Body of pancreas (tissue), 4 donors: ENCODE results near the gene SENP8.

Source experiments
- POLR2A ChIP-seq, 3 donors: fragments of 450-650 bp; IDR thresholded peaks; one replicate each; pipeline ENCODE4 v1.6.1; 2016; ENCODE audit warnings: antibody characterized with exemption in 3 of 3, mild to moderate bottlenecking in 2 of 3
- TF ChIP-seq, protein P1 (sequence below), 7 experiments: fragments of 450-650 bp in 4 of 7; fragments of 200-600 bp in 3 of 7; sonication (generic) in 3 of 7; IDR thresholded peaks; one replicate each; pipeline ENCODE4 v1.5.1; 2016 to 2019; ENCODE audit warnings: antibody characterized with exemption in 7 of 7

DNA sequence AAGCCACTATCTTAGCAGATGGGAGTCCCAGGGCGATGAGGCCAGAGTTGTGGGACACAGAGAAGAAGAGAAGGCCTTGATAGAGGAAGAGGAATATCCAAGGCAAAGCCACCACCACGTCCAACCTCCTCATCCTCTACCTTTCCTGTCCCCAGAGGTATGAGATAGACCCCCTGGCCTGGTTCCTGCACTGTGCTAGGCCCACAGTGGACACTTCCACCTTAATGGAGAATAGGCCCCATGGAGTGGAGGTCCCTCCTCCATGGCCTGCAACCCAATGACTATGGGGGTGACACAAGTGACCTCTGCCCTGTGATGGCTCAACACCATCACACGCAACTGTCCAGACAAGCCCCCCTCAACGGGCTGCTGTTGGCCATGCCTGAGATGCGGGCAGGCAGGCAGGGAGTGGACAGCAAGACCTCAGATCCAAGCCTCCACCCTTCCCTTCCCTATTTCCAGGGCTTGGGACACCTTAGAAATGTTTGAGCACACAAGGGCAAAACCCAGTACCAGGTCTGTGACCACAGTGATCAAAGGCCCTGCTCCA is 42.6 kb downstream of the SENP8 start:
- TF ChIP-seq, protein P1, sequence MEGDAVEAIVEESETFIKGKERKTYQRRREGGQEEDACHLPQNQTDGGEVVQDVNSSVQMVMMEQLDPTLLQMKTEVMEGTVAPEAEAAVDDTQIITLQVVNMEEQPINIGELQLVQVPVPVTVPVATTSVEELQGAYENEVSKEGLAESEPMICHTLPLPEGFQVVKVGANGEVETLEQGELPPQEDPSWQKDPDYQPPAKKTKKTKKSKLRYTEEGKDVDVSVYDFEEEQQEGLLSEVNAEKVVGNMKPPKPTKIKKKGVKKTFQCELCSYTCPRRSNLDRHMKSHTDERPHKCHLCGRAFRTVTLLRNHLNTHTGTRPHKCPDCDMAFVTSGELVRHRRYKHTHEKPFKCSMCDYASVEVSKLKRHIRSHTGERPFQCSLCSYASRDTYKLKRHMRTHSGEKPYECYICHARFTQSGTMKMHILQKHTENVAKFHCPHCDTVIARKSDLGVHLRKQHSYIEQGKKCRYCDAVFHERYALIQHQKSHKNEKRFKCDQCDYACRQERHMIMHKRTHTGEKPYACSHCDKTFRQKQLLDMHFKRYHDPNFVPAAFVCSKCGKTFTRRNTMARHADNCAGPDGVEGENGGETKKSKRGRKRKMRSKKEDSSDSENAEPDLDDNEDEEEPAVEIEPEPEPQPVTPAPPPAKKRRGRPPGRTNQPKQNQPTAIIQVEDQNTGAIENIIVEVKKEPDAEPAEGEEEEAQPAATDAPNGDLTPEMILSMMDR (IDR thresholded peaks at IDR 0.05): no peak
- no peak for TF ChIP-seq POLR2A (IDR thresholded peaks at IDR 0.05)
